Heart left ventricle (tissue), 13 donors: ENCODE data around the gene CCDC187.

Source experiments
- POLR2A ChIP-seq, 2 donors: fragments of 450-650 bp; IDR thresholded peaks; one replicate each; pipeline ENCODE4 v1.6.1; 2017; ENCODE audit warnings: antibody characterized with exemption in 2 of 2, mild to moderate bottlenecking in 2 of 2, moderate library complexity in 2 of 2
- TF ChIP-seq, protein P1 (sequence below), 12 donors: fragments of 200-600 bp; sonication (generic) in 4 of 12; IDR thresholded peaks; one replicate each; pipeline versions ENCODE4 v1.5.0 to v1.8.0; 2018 to 2022; ENCODE audit warnings: antibody characterized with exemption in 12 of 12, mild to moderate bottlenecking in 5 of 12
- donor health status: ischemic (EF 13 %, LVEDD 7.1; RV severe dilation, severe dysfunction).
- donor health status: DM: no; HTN: yes; CAD: no.
- donor health status: DM: no; HTN: no; CAD: no.
- donor health status: ischemic (EF 25% LVEDD 6.9; RV normal size, moderate dysfunction).
- donor health status: ischemic (EF 25% LVEDD 5.7; RV mildly dilated, moderate dysfunction).
- donor health status: ischemic (EF 35%, LVEDD 5.7; RV mildly dilated, moderate dysfunction).
- donor health status: nonischemic (EF 11% LVEDD 7.7; RV severe dilation, severe dysfunction).
- donor health status: DM: yes; HTN: yes; CAD: no.
- donor health status: PGD.
- donor health status: ischemic (EF 29% LVEDD 5.4; RV normal size, mild dysfunction).
- donor health status: nonischemic (EF 23%, LVEDD 6.1; RV moderate dilation, normal function).

DNA sequence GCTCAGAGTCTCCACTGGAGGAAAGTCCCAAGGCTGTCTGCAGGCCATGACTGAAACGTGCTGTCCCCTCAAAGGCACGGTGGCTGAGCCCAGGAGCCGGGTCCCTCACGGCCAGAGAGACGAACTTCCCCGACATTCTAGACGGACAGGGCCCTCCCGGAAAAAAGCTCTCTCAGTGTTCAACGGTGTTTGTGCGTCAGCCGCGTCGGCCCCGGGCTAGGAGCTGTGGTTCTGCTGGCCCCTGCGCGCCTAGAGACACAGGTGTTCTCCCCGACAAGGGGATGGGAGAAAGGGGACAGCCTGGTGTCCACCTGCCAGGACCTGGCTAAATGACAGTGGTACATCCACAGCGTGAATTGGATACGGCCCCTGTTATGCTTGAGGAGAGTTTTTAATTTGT lies 17.7 kb upstream of the CCDC187 start:
- TF ChIP-seq, protein P1, sequence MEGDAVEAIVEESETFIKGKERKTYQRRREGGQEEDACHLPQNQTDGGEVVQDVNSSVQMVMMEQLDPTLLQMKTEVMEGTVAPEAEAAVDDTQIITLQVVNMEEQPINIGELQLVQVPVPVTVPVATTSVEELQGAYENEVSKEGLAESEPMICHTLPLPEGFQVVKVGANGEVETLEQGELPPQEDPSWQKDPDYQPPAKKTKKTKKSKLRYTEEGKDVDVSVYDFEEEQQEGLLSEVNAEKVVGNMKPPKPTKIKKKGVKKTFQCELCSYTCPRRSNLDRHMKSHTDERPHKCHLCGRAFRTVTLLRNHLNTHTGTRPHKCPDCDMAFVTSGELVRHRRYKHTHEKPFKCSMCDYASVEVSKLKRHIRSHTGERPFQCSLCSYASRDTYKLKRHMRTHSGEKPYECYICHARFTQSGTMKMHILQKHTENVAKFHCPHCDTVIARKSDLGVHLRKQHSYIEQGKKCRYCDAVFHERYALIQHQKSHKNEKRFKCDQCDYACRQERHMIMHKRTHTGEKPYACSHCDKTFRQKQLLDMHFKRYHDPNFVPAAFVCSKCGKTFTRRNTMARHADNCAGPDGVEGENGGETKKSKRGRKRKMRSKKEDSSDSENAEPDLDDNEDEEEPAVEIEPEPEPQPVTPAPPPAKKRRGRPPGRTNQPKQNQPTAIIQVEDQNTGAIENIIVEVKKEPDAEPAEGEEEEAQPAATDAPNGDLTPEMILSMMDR (IDR thresholded peaks at IDR 0.05) = no peak
- TF ChIP-seq POLR2A (IDR thresholded peaks at IDR 0.05) = no peak
